K562 (cell line): ENCODE measurements around the gene BEST4. TPM values are rescaled to one million over a fixed set of nuclear protein-coding genes. Genes with fewer than 3 reads are reported as not detected.

Source experiments
- CHD4 ChIP-seq: fragments of 200-600 bp; sonication (generic); IDR thresholded peaks from 3 replicates; pipeline ENCODE4 v1.6.1; 2012; ENCODE audit warnings: low read depth, mild to moderate bottlenecking, mixed read lengths, low read length, inconsistent platforms; ENCODE audit not compliant: insufficient read depth, insufficient replicate concordance, poor library complexity, severe bottlenecking
- EP400 ChIP-seq: fragments of 450-650 bp; IDR thresholded peaks from 2 replicates; pipeline ENCODE4 v1.6.1; 2017; ENCODE audit warnings: antibody characterized with exemption, mild to moderate bottlenecking, moderate library complexity
- ETV5 ChIP-seq: sonication (generic); formaldehyde crosslinking; IDR thresholded peaks from 2 replicates; pipeline ENCODE4 v1.4.0; 2020; ENCODE audit warnings: low read depth, mild to moderate bottlenecking, missing genetic modification reagents
- MXI1 ChIP-seq: IDR thresholded peaks from 2 replicates; pipeline ENCODE4 v1.6.1; 2011; ENCODE audit warnings: low read depth, mild to moderate bottlenecking, improper control_type of control experiment, low read length
- MYC ChIP-seq, 2 experiments: fragments of 250-450 bp in 1 of 2; sonication (Bioruptor Pico) in 1 of 2; IDR thresholded peaks; 2 replicates each; pipeline versions ENCODE4 v1.5.1 to v1.6.1; 2012 to 2021; ENCODE audit warnings: low read depth in 2 of 2, borderline replicate concordance in 1 of 2, improper control_type of control experiment in 1 of 2, low read length in 1 of 2, mild to moderate bottlenecking in 1 of 2, moderate library complexity in 1 of 2
- NCOR1 ChIP-seq: fragments of 450-650 bp; IDR thresholded peaks from 2 replicates; pipeline ENCODE4 v1.6.1; 2016; ENCODE audit warnings: mild to moderate bottlenecking, moderate library complexity
- RBM15 ChIP-seq: fragments of 200-400 bp; formaldehyde crosslinking; IDR thresholded peaks from 2 replicates; pipeline ENCODE4 v1.6.1; 2018; ENCODE audit warnings: mild to moderate bottlenecking, low read length, moderate library complexity; ENCODE audit not compliant: insufficient read depth
- polyA plus RNA-seq, 8 experiments: library from polyadenylated mRNA; depleted of rRNA in 4 of 8; stranded (reverse) in 5 of 8; unstranded in 3 of 8; fragments of >200 nt; fragmentation: Nextera tagmentation in 2 of 8; fragmentation: Illumina TruSeq in 1 of 8; extraction: Ambion mirVana in 2 of 8; extraction: Trizol in 1 of 8; gene quantifications; 2 replicates each; pipeline versions ENCODE4 v1.2.1 to v1.2.3, GENCODE V29; 2011 to 2014; ENCODE audit warnings: inconsistent platforms in 1 of 8, missing spikeins in 1 of 8
- total RNA-seq, 7 experiments: library from RNA; depleted of rRNA in 6 of 7; stranded (reverse); fragments of >200 nt in 6 of 7; fragmentation: Illumina TruSeq in 2 of 7; extraction: Trizol in 2 of 7; gene quantifications; 2 replicates each; pipeline versions ENCODE4 v1.2.1 to v1.2.3, GENCODE V29; 2011 to 2021; ENCODE audit warnings: low replicate concordance in 1 of 7
- TF ChIP-seq, protein P1 (sequence below), 2 experiments: fragments of 450-650 bp; IDR thresholded peaks; 2 replicates each; pipeline ENCODE4 v1.6.1; 2016
- TF ChIP-seq, protein P2 (sequence below): fragments of 450-650 bp; IDR thresholded peaks from 2 replicates; pipeline ENCODE4 v1.6.1; 2016; ENCODE audit warnings: mild to moderate bottlenecking
- TF ChIP-seq, protein P3 (sequence below), 2 experiments: fragments of 450-650 bp; IDR thresholded peaks; 2 replicates each; pipeline ENCODE4 v1.6.1; 2018; ENCODE audit warnings: mild to moderate bottlenecking in 2 of 2, low read depth in 1 of 2; ENCODE audit not compliant: partially characterized antibody in 2 of 2
- TF ChIP-seq, protein P4 (sequence below): fragments of 250-450 bp; sonication (Bioruptor Pico); IDR thresholded peaks from 2 replicates; pipeline ENCODE4 v1.5.0; 2021; ENCODE audit warnings: mild to moderate bottlenecking, moderate library complexity

The BEST4 gene
- total and polyA plus RNA-seq, 9 of the 15 experiments (the other 6 are each of a cell fraction or from before 2014, with no cell fraction given), result 0.07 to 0.11 TPM; not detected in 7

GRCh38 chr1:44739307-44740178 is 48.4 kb downstream of the BEST4 start, which contains the start of gene KIF2C (continued):
- TF ChIP-seq, protein P1, sequence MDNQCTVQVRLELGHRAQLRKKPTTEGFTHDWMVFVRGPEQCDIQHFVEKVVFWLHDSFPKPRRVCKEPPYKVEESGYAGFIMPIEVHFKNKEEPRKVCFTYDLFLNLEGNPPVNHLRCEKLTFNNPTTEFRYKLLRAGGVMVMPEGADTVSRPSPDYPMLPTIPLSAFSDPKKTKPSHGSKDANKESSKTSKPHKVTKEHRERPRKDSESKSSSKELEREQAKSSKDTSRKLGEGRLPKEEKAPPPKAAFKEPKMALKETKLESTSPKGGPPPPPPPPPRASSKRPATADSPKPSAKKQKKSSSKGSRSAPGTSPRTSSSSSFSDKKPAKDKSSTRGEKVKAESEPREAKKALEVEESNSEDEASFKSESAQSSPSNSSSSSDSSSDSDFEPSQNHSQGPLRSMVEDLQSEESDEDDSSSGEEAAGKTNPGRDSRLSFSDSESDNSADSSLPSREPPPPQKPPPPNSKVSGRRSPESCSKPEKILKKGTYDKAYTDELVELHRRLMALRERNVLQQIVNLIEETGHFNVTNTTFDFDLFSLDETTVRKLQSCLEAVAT (IDR thresholded peaks at IDR 0.05), result peak; percentile 17 to 24; a peak in 2 of 4 replicates
- TF ChIP-seq NCOR1 (peak; percentile 5; the same call in 1 of the 2 replicates), MXI1 (peak; percentile 57; the same call in 1 of the 2 replicates), MYC (IDR thresholded peaks at IDR 0.05; ENCODE audit: low read depth, low read length) (peak; percentile 83), MYC (CRISPR knock-in tag; IDR thresholded peaks at IDR 0.05; ENCODE audit: borderline replicate concordance, low read depth) (0 out of 2 replicates have a peak, but pooled peaks have one; percentile 49), RBM15 (no peak), EP400 (peak; percentile 99), CHD4 (peak; percentile 86), ETV5 (CRISPR knock-in tag) (no peak; the same call in 1 of the 2 replicates)
- TF ChIP-seq, protein P2, sequence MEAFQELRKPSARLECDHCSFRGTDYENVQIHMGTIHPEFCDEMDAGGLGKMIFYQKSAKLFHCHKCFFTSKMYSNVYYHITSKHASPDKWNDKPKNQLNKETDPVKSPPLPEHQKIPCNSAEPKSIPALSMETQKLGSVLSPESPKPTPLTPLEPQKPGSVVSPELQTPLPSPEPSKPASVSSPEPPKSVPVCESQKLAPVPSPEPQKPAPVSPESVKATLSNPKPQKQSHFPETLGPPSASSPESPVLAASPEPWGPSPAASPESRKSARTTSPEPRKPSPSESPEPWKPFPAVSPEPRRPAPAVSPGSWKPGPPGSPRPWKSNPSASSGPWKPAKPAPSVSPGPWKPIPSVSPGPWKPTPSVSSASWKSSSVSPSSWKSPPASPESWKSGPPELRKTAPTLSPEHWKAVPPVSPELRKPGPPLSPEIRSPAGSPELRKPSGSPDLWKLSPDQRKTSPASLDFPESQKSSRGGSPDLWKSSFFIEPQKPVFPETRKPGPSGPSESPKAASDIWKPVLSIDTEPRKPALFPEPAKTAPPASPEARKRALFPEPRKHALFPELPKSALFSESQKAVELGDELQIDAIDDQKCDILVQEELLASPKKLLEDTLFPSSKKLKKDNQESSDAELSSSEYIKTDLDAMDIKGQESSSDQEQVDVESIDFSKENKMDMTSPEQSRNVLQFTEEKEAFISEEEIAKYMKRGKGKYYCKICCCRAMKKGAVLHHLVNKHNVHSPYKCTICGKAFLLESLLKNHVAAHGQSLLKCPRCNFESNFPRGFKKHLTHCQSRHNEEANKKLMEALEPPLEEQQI, result 0 out of 2 replicates have a peak, but pooled peaks have one; percentile 34
- TF ChIP-seq, protein P3, sequence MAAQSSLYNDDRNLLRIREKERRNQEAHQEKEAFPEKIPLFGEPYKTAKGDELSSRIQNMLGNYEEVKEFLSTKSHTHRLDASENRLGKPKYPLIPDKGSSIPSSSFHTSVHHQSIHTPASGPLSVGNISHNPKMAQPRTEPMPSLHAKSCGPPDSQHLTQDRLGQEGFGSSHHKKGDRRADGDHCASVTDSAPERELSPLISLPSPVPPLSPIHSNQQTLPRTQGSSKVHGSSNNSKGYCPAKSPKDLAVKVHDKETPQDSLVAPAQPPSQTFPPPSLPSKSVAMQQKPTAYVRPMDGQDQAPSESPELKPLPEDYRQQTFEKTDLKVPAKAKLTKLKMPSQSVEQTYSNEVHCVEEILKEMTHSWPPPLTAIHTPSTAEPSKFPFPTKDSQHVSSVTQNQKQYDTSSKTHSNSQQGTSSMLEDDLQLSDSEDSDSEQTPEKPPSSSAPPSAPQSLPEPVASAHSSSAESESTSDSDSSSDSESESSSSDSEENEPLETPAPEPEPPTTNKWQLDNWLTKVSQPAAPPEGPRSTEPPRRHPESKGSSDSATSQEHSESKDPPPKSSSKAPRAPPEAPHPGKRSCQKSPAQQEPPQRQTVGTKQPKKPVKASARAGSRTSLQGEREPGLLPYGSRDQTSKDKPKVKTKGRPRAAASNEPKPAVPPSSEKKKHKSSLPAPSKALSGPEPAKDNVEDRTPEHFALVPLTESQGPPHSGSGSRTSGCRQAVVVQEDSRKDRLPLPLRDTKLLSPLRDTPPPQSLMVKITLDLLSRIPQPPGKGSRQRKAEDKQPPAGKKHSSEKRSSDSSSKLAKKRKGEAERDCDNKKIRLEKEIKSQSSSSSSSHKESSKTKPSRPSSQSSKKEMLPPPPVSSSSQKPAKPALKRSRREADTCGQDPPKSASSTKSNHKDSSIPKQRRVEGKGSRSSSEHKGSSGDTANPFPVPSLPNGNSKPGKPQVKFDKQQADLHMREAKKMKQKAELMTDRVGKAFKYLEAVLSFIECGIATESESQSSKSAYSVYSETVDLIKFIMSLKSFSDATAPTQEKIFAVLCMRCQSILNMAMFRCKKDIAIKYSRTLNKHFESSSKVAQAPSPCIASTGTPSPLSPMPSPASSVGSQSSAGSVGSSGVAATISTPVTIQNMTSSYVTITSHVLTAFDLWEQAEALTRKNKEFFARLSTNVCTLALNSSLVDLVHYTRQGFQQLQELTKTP (IDR thresholded peaks at IDR 0.05; ENCODE audit: low read depth in 1 of 2, partially characterized antibody in 2 of 2), result peak; percentile 12 to 68
- TF ChIP-seq, protein P4, sequence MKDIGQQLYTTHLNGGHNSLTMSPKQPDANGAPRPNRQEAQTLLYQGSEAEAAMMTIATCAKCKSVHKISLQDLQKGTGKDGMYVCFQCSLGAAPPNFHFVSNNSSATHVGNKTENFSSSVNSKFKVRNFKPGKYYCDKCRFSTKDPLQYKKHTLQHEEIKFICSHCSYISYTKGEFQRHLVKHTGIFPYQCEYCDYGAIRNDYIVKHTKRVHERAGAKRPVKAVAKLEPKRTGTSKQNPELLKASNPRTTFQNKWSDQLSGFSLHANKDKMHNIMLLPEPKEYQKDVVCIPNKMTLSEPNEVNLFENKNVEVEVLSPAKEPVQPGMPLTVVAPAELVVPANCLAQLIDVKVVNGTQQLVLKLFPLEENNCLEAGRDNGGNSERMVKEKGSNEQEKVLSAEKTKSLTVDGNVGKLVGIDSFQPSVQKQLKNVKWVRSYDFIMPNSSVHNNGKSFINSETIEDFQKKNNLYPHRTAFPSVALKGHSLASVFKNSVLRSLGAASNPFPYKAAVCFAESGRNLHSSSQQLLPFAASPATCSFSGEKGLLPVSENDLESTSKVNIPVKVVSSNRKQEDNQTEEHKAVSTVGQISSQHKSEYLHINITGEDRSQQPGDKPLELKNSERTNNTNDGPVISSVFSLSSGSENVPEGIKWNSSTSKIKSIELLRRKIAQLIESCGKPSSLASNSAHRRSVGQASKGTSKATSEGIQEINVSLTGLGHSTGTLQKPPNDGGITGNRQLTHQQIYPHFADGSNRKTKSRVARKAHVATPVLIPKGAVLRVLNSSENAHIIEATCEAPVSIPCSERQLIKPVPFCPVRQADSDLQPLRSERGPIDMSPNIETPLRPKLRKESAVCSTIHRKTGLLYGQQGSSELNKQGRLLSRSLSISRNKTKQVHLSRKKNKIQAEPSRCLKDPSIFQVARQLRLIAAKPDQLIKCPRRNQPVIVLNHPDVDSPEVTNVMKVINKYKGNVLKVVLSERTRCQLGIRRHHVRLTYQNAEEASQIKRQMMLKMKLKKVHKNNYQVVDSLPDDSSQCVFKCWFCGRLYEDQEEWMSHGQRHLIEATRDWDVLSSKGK (CRISPR knock-in tag), result no peak
